GM19351 (cell line): ENCODE results near the gene CCER1.
A peak's percentile ranks its signal among the peaks of the same experiment; 100 is the strongest.
"Not testable (repeated sequence)": the region's sequence is repeated elsewhere in the genome, so short reads cannot be mapped to it uniquely, and the experiment has no call there.

Source experiments
- ATAC-seq: cut with Tn5 transposase; IDR thresholded peaks from one replicate; pipeline ENCODE4 v1.9.1; 2021; ENCODE audit warnings: mild to moderate bottlenecking, moderate library complexity; ENCODE audit not compliant: unreplicated experiment

The CCER1 gene

DNA sequence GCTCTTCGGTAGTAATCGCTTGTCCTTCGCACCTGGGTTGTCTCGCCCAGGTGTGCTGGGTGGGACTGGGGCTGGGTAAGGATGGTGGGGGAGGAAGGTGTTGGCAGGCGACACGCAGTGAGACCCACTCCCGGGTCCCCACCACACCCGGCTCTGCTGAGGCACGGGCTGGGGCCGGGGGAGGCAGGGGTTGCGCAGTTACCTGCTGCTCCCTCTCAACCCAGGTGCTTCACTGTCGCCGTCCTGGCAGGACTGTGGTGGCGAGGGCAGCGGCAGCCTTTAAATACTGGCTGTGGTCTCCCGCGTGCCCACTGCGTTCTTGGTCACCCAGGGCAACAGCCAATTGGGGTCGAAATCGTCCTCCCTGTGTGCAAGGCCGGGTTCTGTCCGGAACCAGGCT is at the start of gene CCER1:
Gene CCER1, minus strand, starts transcription at position 256 of the 400 bp plus-strand sequence. CDS start 434 bp downstream, outside the sequence.
- no peak for ATAC-seq

DNA sequence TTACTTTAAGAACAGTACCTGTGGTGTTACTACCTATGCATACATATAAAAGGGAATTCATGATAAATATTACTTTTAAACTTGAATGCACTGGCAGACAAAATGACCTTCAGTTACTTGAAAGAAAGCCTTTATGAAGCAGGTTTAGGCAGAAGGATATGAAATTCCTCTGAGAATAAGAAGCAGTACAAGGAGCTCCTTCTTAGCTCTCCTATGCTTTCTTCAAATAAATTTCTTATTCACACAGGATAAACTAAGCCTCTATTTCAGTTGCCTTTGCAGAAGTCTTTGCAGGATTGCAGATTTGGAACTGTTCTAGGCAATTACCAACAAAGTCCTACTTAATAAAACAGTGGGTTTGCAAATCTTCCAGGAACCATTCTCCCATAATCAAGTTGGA is 48.8 kb upstream of the CCER1 start:
- no peak for ATAC-seq

GRCh38 chr12:91001306-91001705 is 46.3 kb upstream of the CCER1 start:
- ATAC-seq: no peak

DNA sequence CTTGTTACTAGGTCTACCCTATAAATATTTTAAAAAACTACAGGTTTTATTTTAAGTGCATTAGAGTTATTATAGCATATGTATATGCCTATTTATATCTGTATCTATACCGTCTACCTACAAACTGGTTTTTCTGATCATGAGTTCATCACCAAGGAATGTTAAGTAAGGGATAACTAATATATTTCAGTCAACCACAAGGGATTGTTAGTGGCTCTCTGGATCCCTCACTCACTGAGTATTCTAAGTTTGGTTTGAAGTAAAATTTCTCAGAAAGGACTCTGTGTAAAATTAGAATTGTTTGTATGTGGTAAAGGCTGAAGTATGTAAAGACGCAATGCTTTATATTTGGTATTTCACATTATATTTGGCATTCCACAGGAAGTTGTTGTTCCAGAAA is 45.0 kb upstream of the CCER1 start:
- no peak for ATAC-seq

DNA sequence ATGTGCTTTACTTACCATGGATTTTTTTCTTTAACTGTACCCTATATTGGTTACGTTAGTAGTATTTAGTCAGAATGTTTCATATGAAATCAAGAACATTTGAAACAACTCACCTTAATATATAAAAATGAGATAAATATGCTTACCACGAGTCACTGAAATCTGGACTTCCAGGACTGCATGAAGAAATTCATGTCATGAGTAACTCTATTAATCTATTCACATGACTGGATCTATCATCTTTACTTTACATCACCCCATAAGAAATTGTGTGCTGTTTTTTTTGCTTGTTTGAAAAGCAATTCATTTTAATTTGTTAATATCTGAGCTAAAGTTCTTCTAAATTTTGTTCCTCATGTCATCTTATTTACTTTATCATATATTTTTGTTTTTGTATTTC is 44.6 kb upstream of the CCER1 start:
- no peak for ATAC-seq

- ATAC-seq: no peak
These were observed 40.0 kb upstream of the CCER1 start for GRCh38 chr12:90995010-90995409.

DNA sequence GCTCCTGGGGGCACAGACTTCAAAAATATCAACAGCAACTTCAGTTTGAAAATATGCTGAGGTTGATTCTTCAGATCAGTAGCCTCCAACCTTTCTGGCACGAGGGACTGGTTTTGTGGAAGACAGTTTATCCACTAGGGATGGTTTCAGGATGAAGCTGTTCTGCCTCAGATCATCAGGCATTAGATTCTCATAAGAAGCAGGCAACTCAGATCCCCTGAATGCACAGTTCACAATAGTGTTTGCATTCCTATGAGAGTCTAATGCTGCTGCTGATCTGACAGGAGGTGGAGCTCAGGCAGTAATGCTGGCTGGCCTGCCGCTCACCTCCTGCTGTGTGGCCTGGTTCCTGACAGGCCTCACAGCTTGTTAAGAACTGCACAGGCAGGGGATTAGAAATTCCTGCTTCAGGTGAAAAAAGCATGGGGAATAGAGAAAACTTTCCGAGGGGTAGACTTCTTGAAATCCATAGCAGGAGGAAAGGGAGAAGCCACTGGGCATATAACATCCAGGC is 37.0 kb upstream of the CCER1 start:
- no peak for ATAC-seq

DNA sequence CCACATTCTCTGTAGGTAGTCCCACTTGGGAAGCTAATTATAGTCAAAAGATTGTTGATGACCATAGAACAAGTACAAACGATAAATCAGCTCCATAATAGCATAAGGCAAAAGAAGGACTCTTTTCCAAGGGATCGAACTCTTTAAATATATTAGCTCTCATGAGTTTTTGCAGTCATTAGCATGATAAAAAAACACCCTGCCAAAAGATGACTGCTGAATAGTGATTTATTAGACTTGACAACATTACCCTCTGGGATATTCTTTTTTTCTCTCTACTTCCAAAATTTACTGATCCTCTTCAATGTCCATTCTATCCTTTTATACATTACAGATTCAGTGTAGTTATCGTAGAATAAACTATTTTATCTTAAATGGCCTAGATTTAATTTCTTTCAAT is 35.6 kb upstream of the CCER1 start:
- ATAC-seq: no peak

DNA sequence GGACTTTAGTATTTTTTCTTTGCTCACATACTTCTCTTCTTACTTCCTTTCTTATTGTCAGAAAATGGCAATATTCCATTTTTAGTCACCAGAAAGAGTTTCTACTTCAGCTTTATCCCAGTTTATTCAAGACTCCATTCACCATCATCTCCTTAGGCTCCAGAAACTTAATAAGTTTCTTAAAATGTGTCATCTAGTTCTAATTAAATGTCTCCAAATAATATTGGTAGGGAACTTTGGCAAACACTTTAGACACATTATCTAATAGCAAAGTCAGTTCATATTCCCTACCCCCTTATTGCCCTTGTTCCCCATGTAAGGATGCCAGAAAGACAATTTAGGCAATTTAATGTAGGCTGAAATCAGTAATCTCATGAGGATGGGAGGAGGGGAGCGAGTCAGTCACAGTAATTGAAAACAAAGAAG is 34.7 kb upstream of the CCER1 start:
- ATAC-seq: no peak

DNA sequence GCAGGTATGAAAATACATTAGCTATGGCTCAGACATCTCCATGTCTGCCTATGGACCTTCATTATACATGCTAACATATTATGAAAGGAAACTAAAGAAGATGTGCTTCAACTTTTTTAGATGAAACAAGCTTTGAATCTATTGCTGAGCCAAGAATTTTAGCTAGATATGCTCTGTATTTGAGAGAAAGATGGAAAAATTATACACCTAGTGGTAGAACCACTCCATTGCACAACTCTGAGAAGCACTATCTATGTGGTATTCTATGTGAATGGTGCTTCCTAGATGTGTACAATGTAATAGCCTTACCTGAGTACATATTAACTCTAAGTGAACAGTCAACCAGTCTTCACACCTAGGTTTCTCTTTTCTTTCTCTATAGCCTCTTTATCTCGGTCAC is 32.5 kb upstream of the CCER1 start:
- ATAC-seq: peak; percentile 75

- ATAC-seq: no peak
These were observed 32.1 kb upstream of the CCER1 start for GRCh38 chr12:90987101-90987500.

GRCh38 chr12:90985331-90985730 is 30.4 kb upstream of the CCER1 start:
- not testable (repeated sequence) for ATAC-seq

DNA sequence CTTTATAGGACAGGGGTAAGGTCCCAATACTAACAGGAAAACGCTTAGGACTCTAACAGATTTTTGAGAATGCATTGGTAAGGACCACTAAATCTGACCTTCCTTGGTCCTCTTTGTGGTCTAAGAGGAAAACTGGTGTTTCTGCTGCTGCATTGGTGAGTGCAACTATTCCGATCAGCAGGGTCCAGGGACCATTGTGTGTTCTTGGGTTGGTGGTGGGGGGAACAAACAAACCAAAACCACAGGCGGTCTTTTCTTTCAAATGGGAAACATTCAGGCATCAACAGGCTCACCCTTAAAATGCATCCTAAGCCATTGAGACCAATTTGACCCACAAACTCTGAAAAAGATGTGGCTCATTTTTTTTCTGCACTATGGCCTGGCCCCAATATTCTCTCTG is 29.1 kb upstream of the CCER1 start:
- ATAC-seq: no peak

DNA sequence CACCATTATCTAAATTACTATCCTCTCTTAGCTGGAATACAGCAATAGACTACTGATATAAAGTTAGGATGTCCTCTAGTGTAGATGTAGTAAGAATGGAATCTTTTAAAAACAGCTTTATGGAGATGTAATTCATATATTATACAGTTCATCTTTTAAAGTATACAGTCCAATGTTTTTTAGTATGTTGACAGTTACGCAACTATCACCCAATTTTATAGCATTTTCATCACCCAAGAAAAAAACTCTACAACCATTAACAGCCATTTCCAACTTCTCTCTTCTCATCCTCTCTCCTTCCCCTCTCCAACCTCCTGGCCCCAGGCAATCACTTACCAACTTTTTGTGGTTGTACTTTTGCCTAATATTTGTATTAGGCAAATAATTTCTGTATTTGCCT is 27.2 kb upstream of the CCER1 start:
- no peak for ATAC-seq

DNA sequence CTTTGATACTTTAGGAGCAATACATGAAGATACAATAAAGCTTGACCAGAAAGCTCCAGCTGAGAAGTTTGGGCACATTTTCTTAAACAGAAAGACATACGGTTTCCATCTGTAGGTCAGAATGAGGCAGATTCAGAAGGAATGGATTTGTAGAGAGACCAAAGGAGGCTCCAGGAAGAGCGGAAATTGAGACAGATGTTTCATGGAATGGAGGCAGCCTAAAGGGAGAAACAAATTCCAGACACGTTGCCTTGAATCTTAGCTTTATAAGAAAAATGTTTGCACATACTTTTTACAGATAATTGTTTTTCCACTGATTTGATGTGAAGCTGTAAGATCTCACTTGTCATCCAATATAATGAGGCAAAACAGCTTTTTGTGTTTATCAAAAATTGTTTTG is 25.0 kb upstream of the CCER1 start:
- no peak for ATAC-seq

DNA sequence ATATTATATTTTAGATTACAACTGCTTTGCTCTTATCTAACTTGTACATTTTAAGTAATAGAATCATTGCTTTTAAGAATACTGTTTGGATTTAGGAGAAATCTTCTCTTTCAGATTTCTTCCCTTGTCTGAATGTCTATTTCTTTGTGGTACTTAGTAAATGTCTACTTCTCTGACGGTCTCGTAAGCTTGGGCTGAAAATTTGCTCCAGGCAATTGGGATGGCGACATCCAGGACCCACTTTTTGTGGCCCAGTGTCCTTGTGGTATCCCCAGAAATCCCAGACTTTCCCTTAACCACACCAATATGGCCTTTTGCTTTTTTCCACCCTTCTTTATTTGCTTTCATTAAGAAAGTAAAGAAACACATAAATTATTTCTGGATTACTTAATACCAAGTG is 24.0 kb upstream of the CCER1 start:
- ATAC-seq: no peak

DNA sequence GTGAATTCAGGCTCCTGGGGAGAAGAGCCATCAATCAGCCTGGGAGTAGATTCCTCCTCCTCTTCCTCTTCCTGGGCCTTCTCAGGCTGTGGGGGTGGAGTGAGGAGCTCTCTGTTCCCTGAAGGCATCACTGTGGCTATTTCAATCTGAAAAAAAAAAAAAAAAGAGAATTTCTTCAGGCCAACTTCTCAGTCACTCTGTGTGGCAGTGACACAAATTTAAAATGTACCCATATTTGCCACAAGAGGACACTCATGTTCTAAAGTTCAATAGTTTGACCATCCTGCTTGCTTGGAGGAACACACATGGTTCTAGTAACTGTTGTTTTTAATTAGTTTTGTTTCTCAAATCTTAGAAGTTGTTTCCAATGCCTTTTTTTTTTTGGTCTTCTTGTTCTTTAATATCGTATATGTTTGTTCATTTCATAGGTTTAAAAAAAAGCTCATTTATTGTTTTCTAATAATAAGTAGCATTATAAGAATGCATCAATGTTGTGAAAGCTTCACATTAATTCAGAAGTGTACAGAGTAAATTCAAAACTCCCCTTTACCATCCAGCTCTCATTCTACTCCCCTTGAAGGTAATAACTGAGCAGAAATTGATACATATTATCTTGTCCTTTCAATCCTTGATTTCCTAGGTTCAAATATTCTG is 23.3 kb upstream of the CCER1 start:
- ATAC-seq: peak; percentile 93

GRCh38 chr12:90977224-90977623 is 22.2 kb upstream of the CCER1 start:
- ATAC-seq: no peak

- no peak for ATAC-seq
These were observed 19.3 kb upstream of the CCER1 start for GRCh38 chr12:90974286-90974685.

- no peak for ATAC-seq
These were observed 17.2 kb upstream of the CCER1 start for GRCh38 chr12:90972226-90972625.

DNA sequence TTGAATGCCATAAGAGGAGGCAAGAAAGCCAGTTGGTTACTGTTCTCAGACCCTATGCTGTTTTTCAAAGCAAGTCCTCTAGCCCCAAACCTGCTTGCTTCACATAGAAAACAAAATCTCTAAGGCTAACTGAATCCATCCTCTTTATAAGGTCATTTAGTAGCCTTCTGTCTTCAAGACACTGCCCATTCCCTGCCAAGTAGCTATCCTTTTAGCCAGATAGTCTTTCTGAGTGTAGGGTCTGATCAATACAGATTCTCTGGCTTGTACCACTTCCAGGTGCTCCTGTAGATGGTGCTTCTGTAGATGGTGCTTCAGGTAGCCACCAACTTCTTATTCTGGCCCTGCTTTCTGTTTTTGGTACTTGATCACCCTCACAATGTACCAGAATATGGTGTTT is 15.9 kb upstream of the CCER1 start:
- no peak for ATAC-seq

GRCh38 chr12:90970471-90970870 is 15.5 kb upstream of the CCER1 start:
- no peak for ATAC-seq

GRCh38 chr12:90969851-90970250 is 14.9 kb upstream of the CCER1 start:
- ATAC-seq: no peak
